GM23338 (cell line): ENCODE results near the gene IL21. TPM values are rescaled to one million over a fixed set of nuclear protein-coding genes. Genes with fewer than 3 reads are reported as not detected.

Source experiments
- ATAC-seq: fragments of 200-7000 bp; cut with Tn5 transposase; 3 replicates; pipeline ENCODE4 v1.9.1; 2020
- DNase-seq: peaks from one replicate; pipeline ENCODE4 v3.0.0-alpha.2; 2015; ENCODE audit warnings: low spot score
- H2AFZ ChIP-seq: fragments of 200-600 bp; sonication (generic); 2 replicates; pipeline ENCODE4 v1.8.0; 2016; ENCODE audit warnings: antibody characterized with exemption, mild to moderate bottlenecking, moderate library complexity
- H3F3A ChIP-seq: fragments of 200-600 bp; sonication (generic); replicated peaks from 2 replicates; pipeline ENCODE4 v1.8.0; 2017; ENCODE audit warnings: antibody characterized with exemption, mixed run types, low read depth
- H3K27ac ChIP-seq: fragments of 200-600 bp; sonication (generic); 2 replicates; pipeline ENCODE4 v1.6.1; 2016; ENCODE audit warnings: low read depth
- H3K27me3 ChIP-seq: fragments of 200-600 bp; sonication (generic); 2 replicates; pipeline ENCODE4 v1.8.0; 2016; ENCODE audit warnings: mild to moderate bottlenecking, mixed run types, moderate library complexity; ENCODE audit not compliant: insufficient read depth
- H3K36me3 ChIP-seq: fragments of 200-600 bp; sonication (generic); 2 replicates; pipeline ENCODE4 v1.8.0; 2016; ENCODE audit warnings: mild to moderate bottlenecking; ENCODE audit not compliant: insufficient read depth
- H3K4me1 ChIP-seq: fragments of 200-600 bp; sonication (generic); 2 replicates; pipeline ENCODE4 v1.8.0; 2016; ENCODE audit warnings: mild to moderate bottlenecking, moderate library complexity; ENCODE audit not compliant: insufficient read depth
- H3K4me2 ChIP-seq: fragments of 200-600 bp; sonication (generic); 2 replicates; pipeline ENCODE4 v1.7.1; 2017; ENCODE audit warnings: mixed run types
- H3K4me3 ChIP-seq: fragments of 200-600 bp; sonication (generic); 2 replicates; pipeline ENCODE4 v1.6.1; 2016; ENCODE audit warnings: mixed run types
- H3K79me2 ChIP-seq: fragments of 200-600 bp; sonication (generic); replicated peaks from 2 replicates; pipeline ENCODE4 v1.8.0; 2017; ENCODE audit warnings: mild to moderate bottlenecking; ENCODE audit not compliant: insufficient read depth
- H3K9me2 ChIP-seq: fragments of 200-600 bp; sonication (generic); 2 replicates; pipeline ENCODE4 v1.8.0; 2017; ENCODE audit not compliant: insufficient read depth
- H4K20me1 ChIP-seq: fragments of 200-600 bp; sonication (generic); replicated peaks from 2 replicates; pipeline ENCODE4 v1.8.0; 2017; ENCODE audit warnings: mild to moderate bottlenecking; ENCODE audit not compliant: insufficient read depth
- H3K27ac Mint-ChIP-seq: 2 replicates; pipeline ENCODE4 v1.8.0; 2020; ENCODE audit warnings: inconsistent platforms, mild to moderate bottlenecking, moderate library complexity, mixed read lengths
- H3K27me3 Mint-ChIP-seq: 3 replicates; pipeline ENCODE4 v1.8.0; 2022; ENCODE audit warnings: low read depth, mild to moderate bottlenecking, moderate library complexity, mixed read lengths, inconsistent platforms; ENCODE audit not compliant: insufficient read depth, poor library complexity
- H3K36me3 Mint-ChIP-seq: 3 replicates; pipeline ENCODE4 v1.8.0; 2021; ENCODE audit warnings: low read depth, mild to moderate bottlenecking, inconsistent platforms, moderate library complexity, mixed read lengths
- H3K4me1 Mint-ChIP-seq: 3 replicates; pipeline ENCODE4 v1.8.0; 2020; ENCODE audit warnings: mild to moderate bottlenecking, inconsistent platforms, mixed read lengths
- H3K4me3 Mint-ChIP-seq: 3 replicates; pipeline ENCODE4 v1.8.0; 2021; ENCODE audit warnings: moderate library complexity, mild to moderate bottlenecking, inconsistent platforms, mixed read lengths
- H3K9me3 Mint-ChIP-seq: 3 replicates; pipeline ENCODE4 v1.8.0; 2020; ENCODE audit warnings: moderate library complexity, mild to moderate bottlenecking, inconsistent platforms, mixed read lengths
- JUNB ChIP-seq: IDR thresholded peaks from one replicate; pipeline ENCODE4 v1.6.1; 2016; ENCODE audit warnings: antibody characterized with exemption; ENCODE audit not compliant: unreplicated experiment
- NANOG ChIP-seq: IDR thresholded peaks from 2 replicates; pipeline ENCODE4 v1.6.1; 2016; ENCODE audit warnings: antibody characterized with exemption, borderline replicate concordance
- STAT1 ChIP-seq: IDR thresholded peaks from one replicate; pipeline ENCODE4 v1.6.1; 2016; ENCODE audit warnings: antibody characterized with exemption; ENCODE audit not compliant: unreplicated experiment
- ZNF114 ChIP-seq: fragments of 250-450 bp; sonication (Bioruptor Pico); IDR thresholded peaks from 2 replicates; pipeline ENCODE4 v1.5.0; 2020; ENCODE audit warnings: mild to moderate bottlenecking, moderate library complexity
- ZNF331 ChIP-seq: fragments of 250-450 bp; sonication (Bioruptor Pico); IDR thresholded peaks from 2 replicates; pipeline ENCODE4 v1.5.0; 2020; ENCODE audit warnings: low read depth, mild to moderate bottlenecking, moderate library complexity
- polyA plus RNA-seq: library from polyadenylated mRNA; unstranded; fragments of >200 nt; fragmentation: Nextera tagmentation; extraction: Ambion mirVana; gene quantifications from 2 replicates; pipeline ENCODE4 v1.2.1, GENCODE V29; 2016
- total RNA-seq: library from RNA; depleted of rRNA; stranded (reverse); fragments of >200 nt; shearing (Covaris generic); gene quantifications from 2 replicates; pipeline ENCODE4 v1.2.3, GENCODE V29; 2014
- TF ChIP-seq, protein P1 (sequence below): IDR thresholded peaks from one replicate; pipeline ENCODE4 v1.6.1; 2018; ENCODE audit warnings: antibody characterized with exemption; ENCODE audit not compliant: unreplicated experiment
- TF ChIP-seq, protein P2 (sequence below): fragments of 250-450 bp; sonication (Bioruptor Pico); IDR thresholded peaks from 2 replicates; pipeline ENCODE4 v1.5.0; 2020; ENCODE audit warnings: mild to moderate bottlenecking, moderate library complexity

The IL21 gene
- total and polyA plus RNA-seq, 2 experiments from 2014 or later: not detected

DNA sequence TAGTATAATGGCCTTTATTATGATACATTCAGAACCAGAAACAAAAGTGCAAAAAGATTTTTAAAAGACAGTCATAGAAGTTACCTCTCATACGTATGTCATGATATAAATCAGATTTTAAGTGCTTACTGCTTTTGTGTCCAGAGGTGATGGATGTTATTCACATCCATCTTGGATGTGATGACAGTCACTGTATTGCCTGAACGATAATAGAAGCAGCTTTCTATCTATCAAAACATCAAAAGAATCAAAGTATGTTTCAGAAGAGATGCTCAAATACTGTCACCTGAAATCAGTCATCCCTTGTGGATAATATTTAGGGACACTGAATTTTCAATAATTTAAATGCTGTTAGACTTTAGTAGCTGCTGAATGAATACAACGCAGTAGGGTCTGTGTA lies 26.8 kb upstream of the IL21 start:
- Mint-ChIP-seq H3K9me3 (no peaks in the 10 kb centered on the region), H3K36me3 (no peaks in the 10 kb centered on the region), H3K27ac (no peak overlapping the region), H3K27me3 (peaks cover 5% of the 10 kb centered on the region), H3K4me1 (no peaks in the 10 kb centered on the region; the same call in 2 of the 3 replicates), H3K4me3 (no peak overlapping the region)
- TF ChIP-seq, protein P1, sequence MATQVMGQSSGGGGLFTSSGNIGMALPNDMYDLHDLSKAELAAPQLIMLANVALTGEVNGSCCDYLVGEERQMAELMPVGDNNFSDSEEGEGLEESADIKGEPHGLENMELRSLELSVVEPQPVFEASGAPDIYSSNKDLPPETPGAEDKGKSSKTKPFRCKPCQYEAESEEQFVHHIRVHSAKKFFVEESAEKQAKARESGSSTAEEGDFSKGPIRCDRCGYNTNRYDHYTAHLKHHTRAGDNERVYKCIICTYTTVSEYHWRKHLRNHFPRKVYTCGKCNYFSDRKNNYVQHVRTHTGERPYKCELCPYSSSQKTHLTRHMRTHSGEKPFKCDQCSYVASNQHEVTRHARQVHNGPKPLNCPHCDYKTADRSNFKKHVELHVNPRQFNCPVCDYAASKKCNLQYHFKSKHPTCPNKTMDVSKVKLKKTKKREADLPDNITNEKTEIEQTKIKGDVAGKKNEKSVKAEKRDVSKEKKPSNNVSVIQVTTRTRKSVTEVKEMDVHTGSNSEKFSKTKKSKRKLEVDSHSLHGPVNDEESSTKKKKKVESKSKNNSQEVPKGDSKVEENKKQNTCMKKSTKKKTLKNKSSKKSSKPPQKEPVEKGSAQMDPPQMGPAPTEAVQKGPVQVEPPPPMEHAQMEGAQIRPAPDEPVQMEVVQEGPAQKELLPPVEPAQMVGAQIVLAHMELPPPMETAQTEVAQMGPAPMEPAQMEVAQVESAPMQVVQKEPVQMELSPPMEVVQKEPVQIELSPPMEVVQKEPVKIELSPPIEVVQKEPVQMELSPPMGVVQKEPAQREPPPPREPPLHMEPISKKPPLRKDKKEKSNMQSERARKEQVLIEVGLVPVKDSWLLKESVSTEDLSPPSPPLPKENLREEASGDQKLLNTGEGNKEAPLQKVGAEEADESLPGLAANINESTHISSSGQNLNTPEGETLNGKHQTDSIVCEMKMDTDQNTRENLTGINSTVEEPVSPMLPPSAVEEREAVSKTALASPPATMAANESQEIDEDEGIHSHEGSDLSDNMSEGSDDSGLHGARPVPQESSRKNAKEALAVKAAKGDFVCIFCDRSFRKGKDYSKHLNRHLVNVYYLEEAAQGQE: no peak
- TF ChIP-seq, protein P2, sequence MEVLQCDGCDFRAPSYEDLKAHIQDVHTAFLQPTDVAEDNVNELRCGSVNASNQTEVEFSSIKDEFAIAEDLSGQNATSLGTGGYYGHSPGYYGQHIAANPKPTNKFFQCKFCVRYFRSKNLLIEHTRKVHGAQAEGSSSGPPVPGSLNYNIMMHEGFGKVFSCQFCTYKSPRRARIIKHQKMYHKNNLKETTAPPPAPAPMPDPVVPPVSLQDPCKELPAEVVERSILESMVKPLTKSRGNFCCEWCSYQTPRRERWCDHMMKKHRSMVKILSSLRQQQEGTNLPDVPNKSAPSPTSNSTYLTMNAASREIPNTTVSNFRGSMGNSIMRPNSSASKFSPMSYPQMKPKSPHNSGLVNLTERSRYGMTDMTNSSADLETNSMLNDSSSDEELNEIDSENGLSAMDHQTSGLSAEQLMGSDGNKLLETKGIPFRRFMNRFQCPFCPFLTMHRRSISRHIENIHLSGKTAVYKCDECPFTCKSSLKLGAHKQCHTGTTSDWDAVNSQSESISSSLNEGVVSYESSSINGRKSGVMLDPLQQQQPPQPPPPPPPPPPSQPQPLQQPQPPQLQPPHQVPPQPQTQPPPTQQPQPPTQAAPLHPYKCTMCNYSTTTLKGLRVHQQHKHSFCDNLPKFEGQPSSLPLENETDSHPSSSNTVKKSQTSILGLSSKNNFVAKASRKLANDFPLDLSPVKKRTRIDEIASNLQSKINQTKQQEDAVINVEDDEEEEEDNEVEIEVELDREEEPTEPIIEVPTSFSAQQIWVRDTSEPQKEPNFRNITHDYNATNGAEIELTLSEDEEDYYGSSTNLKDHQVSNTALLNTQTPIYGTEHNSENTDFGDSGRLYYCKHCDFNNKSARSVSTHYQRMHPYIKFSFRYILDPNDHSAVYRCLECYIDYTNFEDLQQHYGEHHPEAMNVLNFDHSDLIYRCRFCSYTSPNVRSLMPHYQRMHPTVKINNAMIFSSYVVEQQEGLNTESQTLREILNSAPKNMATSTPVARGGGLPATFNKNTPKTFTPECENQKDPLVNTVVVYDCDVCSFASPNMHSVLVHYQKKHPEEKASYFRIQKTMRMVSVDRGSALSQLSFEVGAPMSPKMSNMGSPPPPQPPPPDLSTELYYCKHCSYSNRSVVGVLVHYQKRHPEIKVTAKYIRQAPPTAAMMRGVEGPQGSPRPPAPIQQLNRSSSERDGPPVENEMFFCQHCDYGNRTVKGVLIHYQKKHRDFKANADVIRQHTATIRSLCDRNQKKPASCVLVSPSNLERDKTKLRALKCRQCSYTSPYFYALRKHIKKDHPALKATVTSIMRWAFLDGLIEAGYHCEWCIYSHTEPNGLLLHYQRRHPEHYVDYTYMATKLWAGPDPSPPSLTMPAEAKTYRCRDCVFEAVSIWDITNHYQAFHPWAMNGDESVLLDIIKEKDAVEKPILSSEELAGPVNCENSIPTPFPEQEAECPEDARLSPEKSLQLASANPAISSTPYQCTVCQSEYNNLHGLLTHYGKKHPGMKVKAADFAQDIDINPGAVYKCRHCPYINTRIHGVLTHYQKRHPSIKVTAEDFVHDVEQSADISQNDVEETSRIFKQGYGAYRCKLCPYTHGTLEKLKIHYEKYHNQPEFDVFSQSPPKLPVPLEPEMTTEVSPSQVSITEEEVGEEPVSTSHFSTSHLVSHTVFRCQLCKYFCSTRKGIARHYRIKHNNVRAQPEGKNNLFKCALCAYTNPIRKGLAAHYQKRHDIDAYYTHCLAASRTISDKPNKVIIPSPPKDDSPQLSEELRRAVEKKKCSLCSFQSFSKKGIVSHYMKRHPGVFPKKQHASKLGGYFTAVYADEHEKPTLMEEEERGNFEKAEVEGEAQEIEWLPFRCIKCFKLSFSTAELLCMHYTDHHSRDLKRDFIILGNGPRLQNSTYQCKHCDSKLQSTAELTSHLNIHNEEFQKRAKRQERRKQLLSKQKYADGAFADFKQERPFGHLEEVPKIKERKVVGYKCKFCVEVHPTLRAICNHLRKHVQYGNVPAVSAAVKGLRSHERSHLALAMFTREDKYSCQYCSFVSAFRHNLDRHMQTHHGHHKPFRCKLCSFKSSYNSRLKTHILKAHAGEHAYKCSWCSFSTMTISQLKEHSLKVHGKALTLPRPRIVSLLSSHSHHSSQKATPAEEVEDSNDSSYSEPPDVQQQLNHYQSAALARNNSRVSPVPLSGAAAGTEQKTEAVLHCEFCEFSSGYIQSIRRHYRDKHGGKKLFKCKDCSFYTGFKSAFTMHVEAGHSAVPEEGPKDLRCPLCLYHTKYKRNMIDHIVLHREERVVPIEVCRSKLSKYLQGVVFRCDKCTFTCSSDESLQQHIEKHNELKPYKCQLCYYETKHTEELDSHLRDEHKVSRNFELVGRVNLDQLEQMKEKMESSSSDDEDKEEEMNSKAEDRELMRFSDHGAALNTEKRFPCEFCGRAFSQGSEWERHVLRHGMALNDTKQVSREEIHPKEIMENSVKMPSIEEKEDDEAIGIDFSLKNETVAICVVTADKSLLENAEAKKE (CRISPR knock-in tag): no peak
- TF ChIP-seq ZNF114 (CRISPR knock-in tag) (no peak), NANOG (no peak), STAT1 (no peak), ZNF331 (CRISPR knock-in tag) (no peak), JUNB (no peak)
- ATAC-seq (no peak), DNase-seq (no peak)
- Histone ChIP-seq H3F3A (no peaks in the 10 kb centered on the region), H3K27me3 (no peaks in the 10 kb centered on the region), H2AFZ (no peak overlapping the region), H3K4me1 (no peaks in the 10 kb centered on the region), H3K4me2 (no peak overlapping the region), H4K20me1 (no peaks in the 10 kb centered on the region), H3K27ac (no peak overlapping the region), H3K79me2 (no peaks in the 10 kb centered on the region), H3K4me3 (no peak overlapping the region), H3K9me2 (no peaks in the 10 kb centered on the region), H3K36me3 (no peaks in the 10 kb centered on the region)
